ENCODE data around the gene ETV6.

Gene ETV6

DNA sequence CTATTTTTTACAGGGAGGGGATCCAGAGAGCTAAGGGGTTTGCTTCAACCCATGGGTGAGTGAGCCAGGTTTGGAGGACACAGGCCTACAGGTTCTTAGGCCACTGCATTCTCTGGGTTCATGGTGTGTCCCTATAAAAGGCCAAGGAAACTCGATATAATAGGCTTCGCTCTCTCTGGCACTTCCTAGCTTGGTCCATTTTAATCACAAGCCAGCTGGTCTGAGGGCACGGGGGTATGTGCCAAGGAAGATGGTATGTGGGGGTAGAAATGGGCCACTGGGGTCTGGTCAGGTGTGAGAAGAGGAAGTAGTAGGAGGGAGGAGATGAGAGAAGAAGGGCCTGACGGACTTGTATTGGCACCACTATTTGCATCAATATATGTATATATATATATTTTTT is 4.9 kb downstream of the ETV6 start:
- no peak for DNase-seq (ENCODE audit: extremely low read depth, low read depth)
- TF ChIP-seq, protein P1, sequence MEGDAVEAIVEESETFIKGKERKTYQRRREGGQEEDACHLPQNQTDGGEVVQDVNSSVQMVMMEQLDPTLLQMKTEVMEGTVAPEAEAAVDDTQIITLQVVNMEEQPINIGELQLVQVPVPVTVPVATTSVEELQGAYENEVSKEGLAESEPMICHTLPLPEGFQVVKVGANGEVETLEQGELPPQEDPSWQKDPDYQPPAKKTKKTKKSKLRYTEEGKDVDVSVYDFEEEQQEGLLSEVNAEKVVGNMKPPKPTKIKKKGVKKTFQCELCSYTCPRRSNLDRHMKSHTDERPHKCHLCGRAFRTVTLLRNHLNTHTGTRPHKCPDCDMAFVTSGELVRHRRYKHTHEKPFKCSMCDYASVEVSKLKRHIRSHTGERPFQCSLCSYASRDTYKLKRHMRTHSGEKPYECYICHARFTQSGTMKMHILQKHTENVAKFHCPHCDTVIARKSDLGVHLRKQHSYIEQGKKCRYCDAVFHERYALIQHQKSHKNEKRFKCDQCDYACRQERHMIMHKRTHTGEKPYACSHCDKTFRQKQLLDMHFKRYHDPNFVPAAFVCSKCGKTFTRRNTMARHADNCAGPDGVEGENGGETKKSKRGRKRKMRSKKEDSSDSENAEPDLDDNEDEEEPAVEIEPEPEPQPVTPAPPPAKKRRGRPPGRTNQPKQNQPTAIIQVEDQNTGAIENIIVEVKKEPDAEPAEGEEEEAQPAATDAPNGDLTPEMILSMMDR (IDR thresholded peaks at IDR 0.05; ENCODE audit: low read depth, low read length): no peak

DNA sequence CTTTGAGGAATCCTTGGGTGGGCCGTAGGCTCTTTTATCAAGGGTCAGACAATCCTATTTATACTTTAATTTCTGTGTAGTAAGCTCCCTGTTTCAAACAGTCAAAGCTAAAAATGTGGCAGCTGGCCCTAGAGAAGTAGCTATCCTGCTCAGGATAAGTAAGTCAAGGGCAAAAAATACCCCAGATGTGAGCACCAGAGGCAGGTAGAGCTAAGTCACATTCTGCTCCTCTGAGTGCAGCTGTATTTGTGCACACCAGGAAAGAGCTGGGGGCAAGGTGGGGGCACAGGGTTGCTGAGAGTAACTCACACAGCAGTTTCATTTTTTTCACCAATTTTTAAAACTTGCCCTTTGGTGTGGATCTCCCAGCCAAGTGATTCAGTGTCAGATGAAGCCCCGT is 5.3 kb downstream of the ETV6 start:
- DNase-seq (ENCODE audit: extremely low read depth, low read depth): no peak
- TF ChIP-seq, protein P1 (IDR thresholded peaks at IDR 0.05; ENCODE audit: low read depth, low read length): no peak

DNA sequence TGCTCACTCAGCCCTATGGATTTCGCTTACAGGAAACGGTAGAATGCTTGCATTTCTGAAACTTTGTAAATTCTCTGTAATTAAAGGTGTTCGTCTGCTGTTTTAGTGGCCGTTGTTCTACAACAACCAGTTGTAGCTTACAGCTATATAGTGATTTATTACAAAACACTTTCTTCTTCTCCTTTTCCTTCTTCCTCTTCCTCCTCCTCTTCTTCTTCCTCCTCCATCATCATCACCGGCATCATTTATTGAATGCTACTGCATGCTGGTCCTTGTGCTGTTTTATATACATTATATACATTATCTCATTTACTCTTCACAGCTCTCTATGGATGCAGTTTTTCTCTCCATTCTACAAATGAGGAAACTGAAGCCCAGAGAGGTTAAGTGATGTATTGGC is 6.4 kb downstream of the ETV6 start:
- DNase-seq (ENCODE audit: extremely low read depth, low read depth): no peak
- TF ChIP-seq, protein P1 (IDR thresholded peaks at IDR 0.05; ENCODE audit: low read depth, low read length): no peak

DNA sequence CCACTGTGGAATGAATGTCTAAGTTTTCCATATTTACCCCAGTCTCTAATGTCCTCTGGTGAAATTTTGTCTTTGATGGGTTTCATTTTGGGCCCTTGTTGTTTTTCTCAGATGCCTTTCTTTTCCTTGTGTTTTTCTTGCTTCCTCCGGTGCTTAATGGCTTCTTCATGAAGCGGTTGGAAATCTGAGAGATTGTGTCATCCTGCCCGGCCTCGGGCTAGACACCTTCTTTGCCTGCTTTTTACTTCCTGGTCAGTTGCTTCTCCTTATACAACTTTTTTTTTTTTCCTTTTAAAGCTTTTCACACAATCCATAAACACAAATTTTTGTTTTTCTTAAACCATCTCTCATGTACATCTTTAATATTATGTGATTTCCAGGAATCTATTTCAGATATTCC is 7.1 kb downstream of the ETV6 start:
- TF ChIP-seq, protein P1 (IDR thresholded peaks at IDR 0.05; ENCODE audit: low read depth, low read length): no peak
- DNase-seq (ENCODE audit: extremely low read depth, low read depth): no peak

DNA sequence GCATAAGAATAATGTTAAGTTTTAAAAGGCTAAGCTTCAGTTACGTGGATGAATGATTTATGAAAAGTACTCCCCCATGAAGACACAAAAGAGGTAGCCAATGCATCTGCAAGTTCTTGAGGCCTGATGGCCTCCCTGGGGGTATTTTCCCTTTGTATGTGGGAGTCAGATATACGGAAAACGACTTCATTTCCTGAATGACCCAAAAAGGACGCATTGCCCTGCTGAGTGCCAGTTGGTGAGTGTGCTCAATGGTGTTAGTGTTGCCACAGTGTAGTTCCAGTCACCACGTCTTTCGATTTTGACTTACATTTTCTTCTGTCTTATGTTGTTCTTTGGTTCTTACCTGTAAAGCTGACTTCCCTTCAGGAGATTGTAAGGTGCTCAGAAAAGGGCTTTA is 8.0 kb downstream of the ETV6 start:
- TF ChIP-seq, protein P1 (IDR thresholded peaks at IDR 0.05; ENCODE audit: low read depth, low read length): no peak
- no peak for DNase-seq (ENCODE audit: extremely low read depth, low read depth)

DNA sequence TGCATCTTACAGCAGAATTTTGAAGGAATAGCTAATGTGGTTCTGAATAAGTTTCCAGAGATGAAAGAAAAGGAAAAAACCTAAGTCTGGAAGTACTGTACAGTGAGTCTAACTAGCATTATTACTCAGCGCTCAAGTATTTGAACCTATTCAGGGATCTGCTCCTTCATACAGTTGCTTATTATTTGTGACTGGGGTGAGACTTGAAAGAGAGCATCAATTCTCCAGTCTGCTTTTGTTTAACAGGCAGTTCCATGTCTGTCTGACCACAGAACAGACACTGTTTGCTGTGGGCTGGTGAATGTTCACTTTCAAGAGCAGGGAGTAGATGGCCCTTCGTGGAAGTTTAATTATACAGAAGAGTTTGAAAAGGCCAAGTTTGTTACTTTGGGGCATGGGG is 9.3 kb downstream of the ETV6 start:
- DNase-seq (ENCODE audit: extremely low read depth, low read depth): no peak
- TF ChIP-seq, protein P1 (IDR thresholded peaks at IDR 0.05; ENCODE audit: low read depth, low read length): no peak

DNA sequence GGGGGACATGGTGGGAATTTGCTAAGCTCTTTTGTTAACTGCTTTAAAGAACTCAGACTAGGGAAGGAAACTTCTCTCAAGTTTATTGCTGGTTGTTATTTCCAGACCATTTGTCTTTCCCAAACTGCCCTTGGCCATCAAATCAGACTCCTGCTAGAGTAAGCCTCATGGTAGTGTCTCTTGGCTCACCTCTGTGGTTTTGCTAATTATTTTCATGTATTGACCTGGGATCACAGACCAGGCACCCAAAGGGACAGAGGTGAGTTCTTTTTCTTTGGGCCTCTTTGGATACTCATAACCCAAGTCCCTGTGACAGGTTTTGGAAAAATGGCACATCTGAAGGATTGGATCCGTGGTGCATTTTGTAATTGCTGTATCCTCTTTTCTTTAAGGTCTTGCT is 11.2 kb downstream of the ETV6 start:
- no peak for DNase-seq (ENCODE audit: extremely low read depth, low read depth)
- TF ChIP-seq, protein P1 (IDR thresholded peaks at IDR 0.05; ENCODE audit: low read depth, low read length): no peak

Data from AG09319 (cell line).